ENCODE results near the gene GAS2L2. TPM values are rescaled to one million over a fixed set of nuclear protein-coding genes. Genes with fewer than 3 reads are reported as not detected.

The GAS2L2 gene
- total RNA-seq, 1 experiment from 2014 or later: not detected

GRCh38 chr17:35740997-35741931 is 11.8 kb downstream of the GAS2L2 start:
- H3K27ac ChIP-seq (ENCODE audit: low read length): no peak overlapping the region
- no TSS peak for BruUV-seq (replicated peaks)
- ChIA-PET CTCF (no interaction called here), POLR2A (interaction anchor here (0.7 kb wide), 1 partner anchor 68 kb away, joined by 3 read pairs; no protein-coding TSS in a partner anchor)
- no peaks in the 10 kb centered on the region for H3K27me3 ChIP-seq (ENCODE audit: control insufficient read depth, insufficient read depth, low read length)
- H3K36me3 ChIP-seq (ENCODE audit: control insufficient read depth, insufficient read depth, low read length): no peaks in the 10 kb centered on the region
- H3K9me3 ChIP-seq (ENCODE audit: control insufficient read depth, insufficient read depth, low read depth, low read length): no peaks in the 10 kb centered on the region
- ATAC-seq: peak; percentile 33
- intact Hi-C loops (cut with micrococcal nuclease; ENCODE audit: unreplicated experiment) (no loop called here), in situ Hi-C loops (cut with HindIII; ENCODE audit: low pct_unique_long_range_greater_than_20kb, low sequenced_read_pairs) (no loop called here)
- no peak overlapping the region for H3K4me3 ChIP-seq (ENCODE audit: low read depth in 2 of 2, low read length in 2 of 2)
- no peaks in the 10 kb centered on the region; the same call in 1 of the 2 replicates for H3K4me1 ChIP-seq (ENCODE audit: control insufficient read depth, insufficient read depth, low read length)
- no peak for TF ChIP-seq TCF7L2 (IDR thresholded peaks at IDR 0.05; ENCODE audit: low read depth, low read length)
- TF ChIP-seq POLR2AphosphoS5 (IDR thresholded peaks at IDR 0.05; ENCODE audit: low read depth, low read length): no peak
- TF ChIP-seq SIN3A (IDR thresholded peaks at IDR 0.05; ENCODE audit: borderline replicate concordance, insufficient read depth, low read depth, low read length): no peak
- TF ChIP-seq CTCF (IDR thresholded peaks at IDR 0.05): no peak
- TF ChIP-seq REST (IDR thresholded peaks at IDR 0.05; ENCODE audit: insufficient read depth in 1 of 2, low read depth in 2 of 2, low read length in 1 of 2): no peak
- DNase-seq (ENCODE audit: low read depth, low spot score): no peak

- Histone ChIP-seq H3K27me3 (ENCODE audit: control insufficient read depth, insufficient read depth, low read length) (no peaks in the 10 kb centered on the region), H3K4me3 (ENCODE audit: low read depth in 2 of 2, low read length in 2 of 2) (no peak overlapping the region), H3K9me3 (ENCODE audit: control insufficient read depth, insufficient read depth, low read depth, low read length) (no peaks in the 10 kb centered on the region), H3K36me3 (ENCODE audit: control insufficient read depth, insufficient read depth, low read length) (no peaks in the 10 kb centered on the region), H3K4me1 (ENCODE audit: control insufficient read depth, insufficient read depth, low read length) (no peaks in the 10 kb centered on the region; the same call in 1 of the 2 replicates), H3K27ac (ENCODE audit: low read length) (no peak overlapping the region)
- POLR2A ChIA-PET: interaction anchor here (0.6 kb wide), 1 partner anchor 34 kb away, joined by 3 read pairs; no protein-coding TSS in a partner anchor
- CTCF ChIA-PET: interaction anchor here (0.9 kb wide), 1 partner anchor 11 kb away, joined by 4 read pairs; no protein-coding TSS in a partner anchor
- in situ Hi-C loops (cut with HindIII; ENCODE audit: low pct_unique_long_range_greater_than_20kb, low sequenced_read_pairs): no loop called here
- no peak for ATAC-seq
- intact Hi-C loops (cut with micrococcal nuclease; ENCODE audit: unreplicated experiment): no loop called here
- no peak for DNase-seq (ENCODE audit: low read depth, low spot score)
- no TSS peak for BruUV-seq (replicated peaks)
- TF ChIP-seq POLR2AphosphoS5 (IDR thresholded peaks at IDR 0.05; ENCODE audit: low read depth, low read length) (no peak), REST (IDR thresholded peaks at IDR 0.05; ENCODE audit: insufficient read depth in 1 of 2, low read depth in 2 of 2, low read length in 1 of 2) (no peak), SIN3A (IDR thresholded peaks at IDR 0.05; ENCODE audit: borderline replicate concordance, insufficient read depth, low read depth, low read length) (no peak), CTCF (IDR thresholded peaks at IDR 0.05) (no peak), TCF7L2 (IDR thresholded peaks at IDR 0.05; ENCODE audit: low read depth, low read length) (no peak)
Observed at GRCh38 chr17:35740216-35740615, 12.8 kb downstream of the GAS2L2 start.

Measured in Panc1 (cell line).